Esophagus muscularis mucosa (tissue), 4 donors: ENCODE data around the gene SLC6A18. TPM values are rescaled to one million over a fixed set of nuclear protein-coding genes. Genes with fewer than 3 reads are reported as not detected.
"Not testable (repeated sequence)": the region's sequence is repeated elsewhere in the genome, so short reads cannot be mapped to it uniquely, and the experiment has no call there.

Source experiments
- DNase-seq: peaks from one replicate; pipeline ENCODE4 v3.0.0-alpha.2; 2017; ENCODE audit errors: extremely low spot score
- H3K27ac ChIP-seq, 4 donors: fragments of 200-600 bp; sonication (generic); replicated peaks in 1 of 4; 1 replicate in 3 of 4; 2 replicates in 1 of 4; pipeline ENCODE4 v1.5.1; 2016 to 2019; ENCODE audit warnings: mild to moderate bottlenecking in 1 of 4
- H3K27me3 ChIP-seq, 4 donors: fragments of 200-600 bp; sonication (generic); one replicate each; pipeline versions ENCODE4 v1.5.1 to v1.6.0; 2016 to 2019
- H3K36me3 ChIP-seq, 4 donors: fragments of 200-600 bp; sonication (generic); one replicate each; pipeline ENCODE4 v1.5.1; 2016 to 2019
- H3K4me1 ChIP-seq, 4 donors: fragments of 200-600 bp; sonication (generic); one replicate each; pipeline ENCODE4 v1.5.1; 2016 to 2019
- H3K4me3 ChIP-seq, 4 donors: fragments of 200-600 bp; sonication (generic); 1 replicate in 2 of 4; 2 replicates in 2 of 4; pipeline ENCODE4 v1.5.1; 2016 to 2019; ENCODE audit warnings: mild to moderate bottlenecking in 4 of 4, moderate library complexity in 1 of 4
- H3K9me3 ChIP-seq, 4 donors: fragments of 200-600 bp; sonication (generic); 1 replicate in 3 of 4; 2 replicates in 1 of 4; pipeline ENCODE4 v1.5.1; 2016 to 2019
- EP300 ChIP-seq: sonication (generic); formaldehyde crosslinking; IDR thresholded peaks from one replicate; pipeline ENCODE4 v1.6.1; 2017; ENCODE audit warnings: antibody characterized with exemption
- POLR2A ChIP-seq: fragments of 450-650 bp; IDR thresholded peaks from one replicate; pipeline ENCODE4 v1.6.1; 2017; ENCODE audit warnings: antibody characterized with exemption, moderate library complexity, mild to moderate bottlenecking, low read depth
- POLR2AphosphoS5 ChIP-seq, 2 donors: sonication (generic); formaldehyde crosslinking; IDR thresholded peaks; one replicate each; pipeline ENCODE4 v1.6.1; 2017; ENCODE audit warnings: antibody characterized with exemption in 2 of 2
- WGBS: methylation state at CpG from one replicate; pipeline ENCODE4 v1.1.5; 2018; 5-methylcytosine and 5-hydroxymethylcytosine counted together
- intact Hi-C: fragments of 100-400 bp; cut with DNase I; formaldehyde crosslinking; loops from one replicate; pipeline ENCODE4 v1.15.1; 2023
- total RNA-seq, 4 donors: library from RNA; depleted of rRNA; stranded (reverse); fragments of >200 nt; gene quantifications; one replicate each; pipeline versions ENCODE4 v1.1.0 to v1.2.1, GENCODE V29; 2016
- TF ChIP-seq, protein P1 (sequence below), 3 experiments: fragments of 200-600 bp in 2 of 3; fragments of 450-650 bp in 1 of 3; sonication (generic) in 2 of 3; IDR thresholded peaks; one replicate each; pipeline ENCODE4 v1.5.1; 2017 to 2019; ENCODE audit warnings: antibody characterized with exemption in 3 of 3, mild to moderate bottlenecking in 2 of 3, moderate library complexity in 1 of 3

The SLC6A18 gene
- total RNA-seq, 4 donors from 2014 or later = not detected

GRCh38 chr5:1226839-1227581, 1.8 kb downstream of the SLC6A18 start:
- no peak for DNase-seq
- intact Hi-C loops = no loop called here
- no peaks in the 10 kb centered on the region for H3K36me3 ChIP-seq
- no peaks in the 10 kb centered on the region for H3K9me3 ChIP-seq
- H3K27me3 ChIP-seq = peaks cover 0 to 84% (median 0%) of the 10 kb centered on the region in 4 donors
- no peak overlapping the region for H3K27ac ChIP-seq
- H3K4me3 ChIP-seq = no peak overlapping the region
- 76% methylated on average over 50 of the region's 50 CpGs for WGBS
- TF ChIP-seq POLR2A (no peak), EP300 (no peak), POLR2AphosphoS5 (IDR thresholded peaks at IDR 0.05) (no peak)
- TF ChIP-seq, protein P1, sequence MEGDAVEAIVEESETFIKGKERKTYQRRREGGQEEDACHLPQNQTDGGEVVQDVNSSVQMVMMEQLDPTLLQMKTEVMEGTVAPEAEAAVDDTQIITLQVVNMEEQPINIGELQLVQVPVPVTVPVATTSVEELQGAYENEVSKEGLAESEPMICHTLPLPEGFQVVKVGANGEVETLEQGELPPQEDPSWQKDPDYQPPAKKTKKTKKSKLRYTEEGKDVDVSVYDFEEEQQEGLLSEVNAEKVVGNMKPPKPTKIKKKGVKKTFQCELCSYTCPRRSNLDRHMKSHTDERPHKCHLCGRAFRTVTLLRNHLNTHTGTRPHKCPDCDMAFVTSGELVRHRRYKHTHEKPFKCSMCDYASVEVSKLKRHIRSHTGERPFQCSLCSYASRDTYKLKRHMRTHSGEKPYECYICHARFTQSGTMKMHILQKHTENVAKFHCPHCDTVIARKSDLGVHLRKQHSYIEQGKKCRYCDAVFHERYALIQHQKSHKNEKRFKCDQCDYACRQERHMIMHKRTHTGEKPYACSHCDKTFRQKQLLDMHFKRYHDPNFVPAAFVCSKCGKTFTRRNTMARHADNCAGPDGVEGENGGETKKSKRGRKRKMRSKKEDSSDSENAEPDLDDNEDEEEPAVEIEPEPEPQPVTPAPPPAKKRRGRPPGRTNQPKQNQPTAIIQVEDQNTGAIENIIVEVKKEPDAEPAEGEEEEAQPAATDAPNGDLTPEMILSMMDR (IDR thresholded peaks at IDR 0.05) = no peak
- no peaks in the 10 kb centered on the region for H3K4me1 ChIP-seq

- DNase-seq = no peak
- Histone ChIP-seq H3K4me1 (no peaks in the 10 kb centered on the region), H3K36me3 (no peaks in the 10 kb centered on the region), H3K4me3 (no peak overlapping the region), H3K27ac (no peak overlapping the region), H3K9me3 (no peaks in the 10 kb centered on the region), H3K27me3 (peaks cover 0 to 90% (median 0%) of the 10 kb centered on the region in 4 donors)
- TF ChIP-seq EP300 = no peak
- TF ChIP-seq POLR2A = no peak
- TF ChIP-seq, protein P1 (IDR thresholded peaks at IDR 0.05) = no peak
- no peak for TF ChIP-seq POLR2AphosphoS5 (IDR thresholded peaks at IDR 0.05)
- intact Hi-C loops = no loop called here
- 22% methylated on average over 14 of the region's 14 CpGs for WGBS
Measured at GRCh38 chr5:1227667-1228066, 2.5 kb downstream of the SLC6A18 start.

GRCh38 chr5:1228120-1228519, 2.9 kb downstream of the SLC6A18 start:
- Histone ChIP-seq H3K4me1 (no peaks in the 10 kb centered on the region), H3K27me3 (peaks cover 0 to 93% (median 0%) of the 10 kb centered on the region in 4 donors), H3K4me3 (no peak overlapping the region), H3K27ac (no peak overlapping the region), H3K9me3 (no peaks in the 10 kb centered on the region), H3K36me3 (no peaks in the 10 kb centered on the region)
- intact Hi-C loops = no loop called here
- TF ChIP-seq POLR2AphosphoS5 (IDR thresholded peaks at IDR 0.05) = no peak
- no peak for TF ChIP-seq POLR2A
- TF ChIP-seq, protein P1 (IDR thresholded peaks at IDR 0.05) = no peak
- no peak for TF ChIP-seq EP300
- WGBS = 40% methylated on average over 15 of the region's 15 CpGs
- DNase-seq = no peak

DNA sequence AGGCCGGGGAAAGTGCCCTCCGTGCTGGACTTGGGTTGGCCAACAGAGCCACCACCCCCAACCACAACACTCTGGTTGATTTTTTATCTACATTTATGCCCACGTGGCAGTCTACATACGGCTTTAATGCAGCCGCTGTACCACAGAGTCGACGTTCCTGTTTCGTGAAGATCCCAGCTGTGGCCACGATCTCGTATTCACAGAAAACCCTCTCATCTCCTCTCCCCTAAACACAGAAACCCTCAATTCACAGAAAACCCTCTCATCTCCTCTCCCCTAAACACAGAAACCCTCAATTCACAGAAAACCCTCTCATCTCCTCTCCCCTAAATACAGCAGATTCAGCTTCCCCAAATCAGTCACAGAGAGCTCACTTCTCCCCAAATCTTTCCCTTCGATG, 3.8 kb downstream of the SLC6A18 start:
- H3K9me3 ChIP-seq, H3K36me3 ChIP-seq, H3K4me3 ChIP-seq, intact Hi-C loops, DNase-seq, H3K4me1 ChIP-seq, H3K27ac ChIP-seq: not testable (repeated sequence)
- peaks cover 0 to 87% (median 0%) of the 10 kb centered on the region in 4 donors for H3K27me3 ChIP-seq
- 76% methylated on average over 11 of the region's 11 CpGs for whole genome bisulfite sequencing

DNA sequence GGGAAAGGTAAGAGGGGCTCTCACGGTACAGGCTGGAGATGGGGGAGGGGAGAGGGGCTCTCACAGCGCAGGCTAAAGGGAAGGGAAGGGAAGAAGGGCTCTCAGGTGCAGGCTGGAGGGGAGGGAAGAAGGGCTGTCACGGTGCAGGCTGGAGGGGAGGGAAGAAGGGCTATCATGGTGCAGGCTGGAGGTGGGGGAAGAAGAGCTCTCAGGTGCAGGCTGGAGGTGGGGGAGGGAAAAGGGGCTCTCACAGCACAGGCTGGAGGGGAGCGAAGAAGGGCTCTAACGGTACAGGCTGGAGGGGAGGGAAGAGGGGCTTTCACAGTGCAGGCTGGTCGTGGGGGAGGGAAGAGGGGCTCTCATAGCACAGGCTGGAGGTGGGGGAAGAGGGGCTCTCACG, 4.6 kb downstream of the SLC6A18 start:
- TF ChIP-seq, protein P1 (IDR thresholded peaks at IDR 0.05) = no peak
- no peak for TF ChIP-seq EP300
- no peak for TF ChIP-seq POLR2A
- TF ChIP-seq POLR2AphosphoS5 (IDR thresholded peaks at IDR 0.05) = no peak
- Histone ChIP-seq H3K36me3 (no peaks in the 10 kb centered on the region), H3K27ac (no peak overlapping the region), H3K27me3 (peaks cover 0 to 87% (median 0%) of the 10 kb centered on the region in 4 donors), H3K4me1 (no peaks in the 10 kb centered on the region), H3K4me3 (no peak overlapping the region), H3K9me3 (peaks cover 0 to 9% (median 3%) of the 10 kb centered on the region in 4 donors)
- 38% methylated on average over 7 of the region's 7 CpGs for WGBS
- intact Hi-C loops = no loop called here
- DNase-seq = no peak
